Spinal cord (tissue), 10 donors: ENCODE measurements around the gene HDAC9. TPM values are rescaled to one million over a fixed set of nuclear protein-coding genes. Genes with fewer than 3 reads are reported as not detected.
"Not testable (repeated sequence)": the region's sequence is repeated elsewhere in the genome, so short reads cannot be mapped to it uniquely, and the experiment has no call there.

ENCODE experiments used
- DNase-seq, 6 donors: peaks; one replicate each; pipeline versions ENCODE4 v3.0.0 to v3.0.0-alpha.2; 2013 to 2015; ENCODE audit warnings: low spot score in 6 of 6, low read depth in 4 of 6
- H3K27ac ChIP-seq: one replicate; pipeline ENCODE4 v1.5.1; 2013; ENCODE audit warnings: low read depth, low read length, control low read depth
- H3K27me3 ChIP-seq: one replicate; pipeline ENCODE4 v1.6.1; 2013; ENCODE audit warnings: low read length; ENCODE audit not compliant: control insufficient read depth, insufficient read depth
- H3K36me3 ChIP-seq: one replicate; pipeline ENCODE4 v1.6.1; 2013; ENCODE audit warnings: low read length; ENCODE audit not compliant: control insufficient read depth, insufficient read depth
- H3K4me1 ChIP-seq: one replicate; pipeline ENCODE4 v1.6.1; 2013; ENCODE audit warnings: low read length; ENCODE audit not compliant: control insufficient read depth, insufficient read depth
- H3K4me3 ChIP-seq: one replicate; pipeline ENCODE4 v1.5.1; 2013; ENCODE audit warnings: low read depth, low read length, control low read depth
- H3K9me3 ChIP-seq: one replicate; pipeline ENCODE4 v1.6.1; 2013; ENCODE audit warnings: low read length; ENCODE audit not compliant: control insufficient read depth, insufficient read depth
- WGBS: methylation state at CpG from one replicate; pipeline ENCODE4 v1.1.5; 2013; ENCODE audit warnings: missing lambda C conversion rate; ENCODE audit not compliant: insufficient coverage; 5-methylcytosine and 5-hydroxymethylcytosine counted together
- polyA plus RNA-seq, 2 donors: library from polyadenylated mRNA; unstranded; fragments of 120-200 nt; gene quantifications; one replicate each; pipeline ENCODE4 v1.2.1, GENCODE V29; 2013; ENCODE audit not compliant: insufficient read length in 2 of 2
- total RNA-seq, 2 donors: library from RNA; depleted of rRNA in 1 of 2; stranded (reverse); fragments of 120-200 nt in 1 of 2; fragments of >200 nt in 1 of 2; gene quantifications; one replicate each; pipeline versions ENCODE4 v1.2.3 to v1.2.4, GENCODE V29; 2013 to 2014
- donor health status: healthy.

HDAC9 gene
- total and polyA plus RNA-seq, 4 donors = 21.4 to 58.5 (median 29.3) TPM

GRCh38 chr7:18703685-18704084, 208.1 kb downstream of the HDAC9 start:
- Histone ChIP-seq H3K36me3 (no peaks in the 10 kb centered on the region), H3K4me3 (no peak overlapping the region), H3K27me3 (no peaks in the 10 kb centered on the region), H3K27ac (no peak overlapping the region), H3K4me1 (no peaks in the 10 kb centered on the region), H3K9me3 (no peaks in the 10 kb centered on the region)
- no peak for DNase-seq

GRCh38 chr7:18706670-18707069, 211.1 kb downstream of the HDAC9 start:
- Histone ChIP-seq H3K36me3 (no peaks in the 10 kb centered on the region), H3K4me1 (no peaks in the 10 kb centered on the region), H3K27me3 (no peaks in the 10 kb centered on the region), H3K4me3 (no peak overlapping the region), H3K27ac (no peak overlapping the region), H3K9me3 (no peaks in the 10 kb centered on the region)
- 54% methylated on average over 3 of the region's 3 CpGs for WGBS
- DNase-seq = no peak

GRCh38 chr7:18708204-18708603, 212.7 kb downstream of the HDAC9 start:
- 100% methylated on average over 1 of the region's 1 CpG for WGBS
- no peaks in the 10 kb centered on the region for H3K4me1 ChIP-seq

GRCh38 chr7:18715988-18716387, 220.4 kb downstream of the HDAC9 start:
- Histone ChIP-seq H3K27me3 (no peaks in the 10 kb centered on the region), H3K4me3 (no peak overlapping the region), H3K9me3 (no peaks in the 10 kb centered on the region), H3K36me3 (no peaks in the 10 kb centered on the region), H3K27ac (no peak overlapping the region), H3K4me1 (no peaks in the 10 kb centered on the region)
- no CpG with 5 or more reads among the region's 2 CpGs for WGBS
- DNase-seq = no peak

More at GRCh38 chr7:18708204-18708603, 212.7 kb downstream of the HDAC9 start:
- no peaks in the 10 kb centered on the region for H3K27me3 ChIP-seq
- no peak overlapping the region for H3K4me3 ChIP-seq
- no peak for DNase-seq
- no peaks in the 10 kb centered on the region for H3K36me3 ChIP-seq
- H3K27ac ChIP-seq = no peak overlapping the region
- H3K9me3 ChIP-seq = no peaks in the 10 kb centered on the region

GRCh38 chr7:18721429-18721828, 225.9 kb downstream of the HDAC9 start:
- Histone ChIP-seq H3K27ac (no peak overlapping the region), H3K4me1 (no peaks in the 10 kb centered on the region), H3K27me3 (no peaks in the 10 kb centered on the region), H3K9me3 (no peaks in the 10 kb centered on the region), H3K36me3 (no peaks in the 10 kb centered on the region), H3K4me3 (no peak overlapping the region)
- no peak for DNase-seq
- WGBS = 97% methylated on average over 3 of the region's 5 CpGs

GRCh38 chr7:18724318-18724717, 228.8 kb downstream of the HDAC9 start:
- Histone ChIP-seq H3K9me3 (no peaks in the 10 kb centered on the region), H3K4me3 (no peak overlapping the region), H3K36me3 (no peaks in the 10 kb centered on the region), H3K4me1 (no peaks in the 10 kb centered on the region), H3K27me3 (no peaks in the 10 kb centered on the region), H3K27ac (no peak overlapping the region)
- no peak for DNase-seq
- no CpG with 5 or more reads among the region's 2 CpGs for WGBS

GRCh38 chr7:18727115-18727870, 231.7 kb downstream of the HDAC9 start:
- DNase-seq = no peak
- 85% methylated on average over 13 of the region's 18 CpGs for WGBS
- Histone ChIP-seq H3K4me3 (no peak overlapping the region), H3K27ac (no peak overlapping the region), H3K36me3 (no peaks in the 10 kb centered on the region), H3K4me1 (no peaks in the 10 kb centered on the region), H3K27me3 (no peaks in the 10 kb centered on the region), H3K9me3 (no peaks in the 10 kb centered on the region)

GRCh38 chr7:18736012-18736411, 240.5 kb downstream of the HDAC9 start:
- H3K4me3 ChIP-seq, DNase-seq, H3K4me1 ChIP-seq, H3K36me3 ChIP-seq, H3K9me3 ChIP-seq, H3K27ac ChIP-seq, H3K27me3 ChIP-seq: not testable (repeated sequence)
- WGBS = no CpG with 5 or more reads among the region's 2 CpGs

- H3K9me3 ChIP-seq = no peaks in the 10 kb centered on the region
- H3K36me3 ChIP-seq = no peaks in the 10 kb centered on the region
- H3K4me3 ChIP-seq = no peak overlapping the region
- no peaks in the 10 kb centered on the region for H3K4me1 ChIP-seq
- DNase-seq = no peak
- no peaks in the 10 kb centered on the region for H3K27me3 ChIP-seq
- H3K27ac ChIP-seq = no peak overlapping the region
Observed at GRCh38 chr7:18740579-18740988, 245.0 kb downstream of the HDAC9 start.

GRCh38 chr7:18753972-18754610, 258.5 kb downstream of the HDAC9 start:
- DNase-seq = no peak
- WGBS = no CpG with 5 or more reads among the region's 3 CpGs
- Histone ChIP-seq H3K36me3 (no peaks in the 10 kb centered on the region), H3K27ac (no peak overlapping the region), H3K4me1 (no peaks in the 10 kb centered on the region), H3K4me3 (no peak overlapping the region), H3K27me3 (no peaks in the 10 kb centered on the region), H3K9me3 (no peaks in the 10 kb centered on the region)
